Measurements from ENCODE around the gene KIF21B. TPM values are rescaled to one million over a fixed set of nuclear protein-coding genes. Genes with fewer than 3 reads are reported as not detected.

Gene KIF21B
- total RNA-seq, 2 experiments from 2014 or later: 102 to 155 TPM

- H3K27me3 Mint-ChIP-seq: no peaks in the 10 kb centered on the region
- peak overlapping the region; percentile 37 for H3K4me3 Mint-ChIP-seq
- no peaks in the 10 kb centered on the region for H3K9me3 Mint-ChIP-seq (ENCODE audit: low read depth)
- ATAC-seq: no peak
- CTCF ChIA-PET: interaction anchor here (1.6 to 8.7 kb wide), 5 partner anchors 11 to 42 kb away, joined by 3 to 71 read pairs (median 20); partner anchors contain the start of gene KIF21B
- peaks cover 30% of the 10 kb centered on the region for H3K36me3 Mint-ChIP-seq
- no peak for DNase-seq
- H3K27ac Mint-ChIP-seq: peak overlapping the region; percentile 99
- peaks cover 93% of the 10 kb centered on the region for H3K4me1 Mint-ChIP-seq
Measured at GRCh38 chr1:201013991-201014815, 9.3 kb downstream of the KIF21B start.

- H3K36me3 Mint-ChIP-seq: peaks cover 24% of the 10 kb centered on the region
- CTCF ChIA-PET: interaction anchor here (1.5 to 8.7 kb wide), 3 partner anchors 8 to 33 kb away, joined by 7 to 71 read pairs (median 8); partner anchors contain the start of gene KIF21B
Measured at GRCh38 chr1:201013031-201013485, 10.5 kb downstream of the KIF21B start.

DNA sequence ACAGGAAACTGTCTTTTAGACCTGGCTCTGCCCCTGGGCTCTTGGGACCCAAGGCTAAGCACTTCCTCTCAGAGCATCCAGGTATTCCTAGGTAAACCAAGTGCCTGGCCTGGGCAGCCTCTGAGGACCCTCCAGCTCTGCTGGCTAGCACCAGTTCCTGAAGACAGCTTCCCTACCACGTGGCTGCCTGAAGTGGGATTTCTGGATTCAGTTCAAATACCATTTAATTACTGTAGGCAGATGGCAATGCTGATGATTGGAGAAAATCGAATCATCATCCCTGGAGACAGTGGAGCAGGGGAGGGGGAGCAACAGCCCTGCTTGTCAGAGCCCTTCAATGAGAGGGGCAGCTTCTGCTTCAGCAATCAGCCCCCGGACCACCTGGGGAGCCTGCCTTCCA is 11.9 kb downstream of the KIF21B start:
- CTCF ChIA-PET: interaction anchor here (1.5 to 8.7 kb wide), 5 partner anchors 9 to 40 kb away, joined by 7 to 71 read pairs (median 9); partner anchors contain the start of gene KIF21B
- H3K9me3 Mint-ChIP-seq (ENCODE audit: low read depth): no peaks in the 10 kb centered on the region
- ATAC-seq (no peak), DNase-seq (no peak)
- H3K27me3 Mint-ChIP-seq: no peaks in the 10 kb centered on the region
- peaks cover 77% of the 10 kb centered on the region for H3K4me1 Mint-ChIP-seq
- H3K27ac Mint-ChIP-seq: peak overlapping the region; percentile 82
- peaks cover 23% of the 10 kb centered on the region for H3K36me3 Mint-ChIP-seq
- no peak overlapping the region for H3K4me3 Mint-ChIP-seq

More at GRCh38 chr1:201013031-201013485, 10.5 kb downstream of the KIF21B start:
- H3K27ac Mint-ChIP-seq: peak overlapping the region; percentile 82
- H3K4me1 Mint-ChIP-seq: peaks cover 91% of the 10 kb centered on the region
- H3K27me3 Mint-ChIP-seq: no peaks in the 10 kb centered on the region
- H3K4me3 Mint-ChIP-seq: peak overlapping the region; percentile 27
- no peaks in the 10 kb centered on the region for H3K9me3 Mint-ChIP-seq (ENCODE audit: low read depth)
- peak; percentile 76 for ATAC-seq
- peak; percentile 80 for DNase-seq

DNA sequence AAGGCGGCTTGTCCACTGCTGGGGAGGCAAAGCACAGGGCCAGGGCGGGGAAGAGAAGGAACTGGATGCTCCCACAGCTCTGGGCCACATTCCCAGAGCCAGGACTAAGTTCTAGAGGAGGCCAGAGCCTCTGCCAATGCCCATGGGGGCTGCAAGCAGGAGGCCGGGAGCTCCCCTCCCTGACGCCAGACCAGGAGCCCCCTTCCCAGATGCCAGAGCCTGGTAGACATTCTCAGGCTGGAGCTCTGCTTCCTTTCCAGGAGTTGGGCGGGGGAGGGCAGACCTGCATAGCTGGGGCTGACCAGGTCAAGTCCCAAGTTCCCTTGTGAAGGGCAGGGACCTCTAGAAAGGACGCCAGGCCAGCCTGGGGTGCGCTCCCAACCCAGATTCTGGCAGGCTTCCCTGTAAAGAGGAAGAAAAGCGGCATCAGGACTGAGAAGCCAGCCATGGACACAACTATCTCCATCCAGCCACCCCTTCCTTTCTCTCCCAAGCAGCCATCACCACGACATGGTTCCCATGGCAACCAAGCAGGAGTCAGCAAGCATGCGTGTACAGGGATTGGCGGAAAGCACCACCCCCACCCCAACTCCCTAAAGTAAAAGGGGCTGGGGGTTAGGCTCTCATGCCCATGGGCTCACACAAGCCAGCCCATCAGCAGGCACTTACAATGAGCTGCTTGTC is 13.4 kb downstream of the KIF21B start:
- Mint-ChIP-seq H3K36me3 (peaks cover 21% of the 10 kb centered on the region), H3K4me1 (peaks cover 62% of the 10 kb centered on the region), H3K27me3 (no peaks in the 10 kb centered on the region), H3K27ac (peak overlapping the region; percentile 50), H3K4me3 (no peak overlapping the region), H3K9me3 (ENCODE audit: low read depth) (no peaks in the 10 kb centered on the region)
- DNase-seq (no peak), ATAC-seq (no peak)
- CTCF ChIA-PET: interaction anchor here (0.8 to 8.7 kb wide), 4 partner anchors 10 to 38 kb away, joined by 7 to 71 read pairs (median 12); partner anchors contain the start of gene KIF21B

- CTCF ChIA-PET: interaction anchor here (1.1 to 8.7 kb wide), 5 partner anchors 12 to 37 kb away, joined by 3 to 71 read pairs (median 9); partner anchors contain the start of gene KIF21B
- no peak overlapping the region for H3K27ac Mint-ChIP-seq
- DNase-seq (no peak), ATAC-seq (no peak)
- H3K36me3 Mint-ChIP-seq: peaks cover 33% of the 10 kb centered on the region
- H3K27me3 Mint-ChIP-seq: no peaks in the 10 kb centered on the region
- no peaks in the 10 kb centered on the region for H3K9me3 Mint-ChIP-seq (ENCODE audit: low read depth)
- peaks cover 49% of the 10 kb centered on the region for H3K4me1 Mint-ChIP-seq
- no peak overlapping the region for H3K4me3 Mint-ChIP-seq
Measured at GRCh38 chr1:201008666-201009360, 14.7 kb downstream of the KIF21B start.

GRCh38 chr1:201007481-201007880 is 16.0 kb downstream of the KIF21B start:
- H3K36me3 Mint-ChIP-seq: peaks cover 42% of the 10 kb centered on the region
- DNase-seq (no peak), ATAC-seq (no peak)
- no peak overlapping the region for H3K27ac Mint-ChIP-seq
- no peaks in the 10 kb centered on the region for H3K9me3 Mint-ChIP-seq (ENCODE audit: low read depth)
- H3K4me1 Mint-ChIP-seq: peaks cover 36% of the 10 kb centered on the region
- no peaks in the 10 kb centered on the region for H3K27me3 Mint-ChIP-seq
- CTCF ChIA-PET: no interaction called here
- no peak overlapping the region for H3K4me3 Mint-ChIP-seq

DNA sequence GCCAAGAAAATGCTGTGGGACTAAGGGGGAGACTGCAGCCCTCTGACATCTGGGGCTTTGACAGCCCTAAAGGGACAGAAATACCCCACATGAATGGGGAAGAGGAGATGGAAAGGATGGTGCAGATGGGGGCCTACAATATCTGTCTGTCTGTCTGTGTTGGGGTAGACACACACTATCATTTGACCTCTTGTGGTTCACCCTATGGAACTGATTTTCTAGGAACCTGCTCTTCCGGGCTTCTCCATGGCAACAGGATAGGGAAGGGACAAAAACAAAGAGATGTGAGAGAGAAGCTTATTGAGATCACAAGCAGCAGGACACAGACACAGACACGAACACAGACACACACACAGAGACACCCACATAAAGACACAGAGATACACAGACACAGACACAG is 17.1 kb downstream of the KIF21B start:
- CTCF ChIA-PET: interaction anchor here (1.0 kb wide), 1 partner anchor 27 kb away, joined by 3 read pairs; no protein-coding TSS in a partner anchor
- H3K36me3 Mint-ChIP-seq: peaks cover 49% of the 10 kb centered on the region

DNA sequence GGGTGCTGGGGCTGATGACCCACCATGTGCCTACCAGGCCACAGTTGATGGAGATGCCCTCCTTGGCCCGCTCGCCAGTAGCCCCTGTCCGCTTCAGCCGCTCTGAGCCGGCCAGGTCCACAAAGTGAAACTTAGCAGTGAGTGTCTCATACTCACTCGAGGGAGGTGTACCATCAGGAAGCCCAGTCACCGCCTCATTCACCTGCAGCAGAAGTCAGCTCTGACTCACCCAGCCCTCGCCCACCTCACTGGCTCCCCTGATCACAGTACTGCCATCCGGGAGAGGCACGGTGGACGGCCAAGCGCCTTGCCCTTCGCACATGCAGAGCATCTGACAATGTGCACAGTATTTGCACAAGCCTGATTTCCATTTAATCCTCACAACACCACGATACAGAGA is 18.8 kb downstream of the KIF21B start:
- peaks cover 52% of the 10 kb centered on the region for H3K36me3 Mint-ChIP-seq
- no peak for ATAC-seq
- H3K27ac Mint-ChIP-seq: peak overlapping the region; percentile 22
- no peak overlapping the region for H3K4me3 Mint-ChIP-seq
- DNase-seq: no peak
- CTCF ChIA-PET: interaction anchor here (0.9 to 1.6 kb wide), 3 partner anchors 15 to 38 kb away, joined by 3 to 6 read pairs (median 4); no protein-coding TSS in a partner anchor
- no peaks in the 10 kb centered on the region for H3K9me3 Mint-ChIP-seq (ENCODE audit: low read depth)
- H3K27me3 Mint-ChIP-seq: no peaks in the 10 kb centered on the region
- H3K4me1 Mint-ChIP-seq: peaks cover 14% of the 10 kb centered on the region

More for the DNA sequence above, 17.1 kb downstream of the KIF21B start:
- H3K27me3 Mint-ChIP-seq: no peaks in the 10 kb centered on the region
- ATAC-seq (no peak), DNase-seq (no peak)
- H3K4me1 Mint-ChIP-seq: peaks cover 25% of the 10 kb centered on the region
- no peak overlapping the region for H3K4me3 Mint-ChIP-seq
- H3K9me3 Mint-ChIP-seq (ENCODE audit: low read depth): no peaks in the 10 kb centered on the region
- no peak overlapping the region for H3K27ac Mint-ChIP-seq

- ATAC-seq (no peak), DNase-seq (no peak)
- Mint-ChIP-seq H3K4me1 (peaks cover 9% of the 10 kb centered on the region), H3K27me3 (no peaks in the 10 kb centered on the region), H3K4me3 (no peak overlapping the region), H3K27ac (peak overlapping the region; percentile 17), H3K36me3 (peaks cover 50% of the 10 kb centered on the region), H3K9me3 (ENCODE audit: low read depth) (no peaks in the 10 kb centered on the region)
- CTCF ChIA-PET: interaction anchor here (1.3 kb wide), 1 partner anchor 24 kb away, joined by 4 read pairs; no protein-coding TSS in a partner anchor
Measured at GRCh38 chr1:201004154-201004553, 19.4 kb downstream of the KIF21B start.

DNA sequence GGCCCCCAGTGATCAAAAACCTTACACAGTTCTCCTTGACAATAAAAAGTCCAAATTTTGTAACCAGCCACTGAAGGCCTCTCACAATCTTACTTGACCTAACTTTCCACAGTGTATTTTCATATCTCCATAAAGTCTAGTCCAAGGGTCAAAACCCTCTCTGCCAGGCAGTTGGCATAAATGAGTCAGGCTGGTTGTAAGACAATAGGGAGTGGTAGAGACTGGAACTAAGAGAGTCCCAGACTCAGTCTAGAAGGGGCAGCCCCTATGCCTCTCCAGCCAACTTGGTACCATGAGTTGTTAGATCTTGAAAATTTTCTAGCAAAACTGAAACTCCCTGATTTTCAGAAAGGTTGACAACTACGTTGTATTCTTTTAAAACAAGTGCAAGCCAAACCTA is 21.0 kb downstream of the KIF21B start:
- ATAC-seq (no peak), DNase-seq (no peak)
- peak overlapping the region; percentile 1 for H3K27ac Mint-ChIP-seq
- no peaks in the 10 kb centered on the region for H3K4me1 Mint-ChIP-seq
- H3K4me3 Mint-ChIP-seq: no peak overlapping the region
- no peaks in the 10 kb centered on the region for H3K27me3 Mint-ChIP-seq
- H3K9me3 Mint-ChIP-seq (ENCODE audit: low read depth): no peaks in the 10 kb centered on the region
- CTCF ChIA-PET: interaction anchor here (1.3 kb wide), 1 partner anchor 31 kb away, joined by 3 read pairs; no protein-coding TSS in a partner anchor
- H3K36me3 Mint-ChIP-seq: peaks cover 63% of the 10 kb centered on the region

- H3K9me3 Mint-ChIP-seq (ENCODE audit: low read depth): no peaks in the 10 kb centered on the region
- ATAC-seq (no peak), DNase-seq (no peak)
- no peaks in the 10 kb centered on the region for H3K4me1 Mint-ChIP-seq
- no peak overlapping the region for H3K27ac Mint-ChIP-seq
- CTCF ChIA-PET: interaction anchor here (1.3 kb wide), 1 partner anchor 30 kb away, joined by 3 read pairs; no protein-coding TSS in a partner anchor
- H3K27me3 Mint-ChIP-seq: no peaks in the 10 kb centered on the region
- no peak overlapping the region for H3K4me3 Mint-ChIP-seq
- H3K36me3 Mint-ChIP-seq: peaks cover 67% of the 10 kb centered on the region
Measured at GRCh38 chr1:201001962-201002361, 21.6 kb downstream of the KIF21B start.

- Mint-ChIP-seq H3K36me3 (peaks cover 75% of the 10 kb centered on the region), H3K4me3 (no peak overlapping the region), H3K9me3 (ENCODE audit: low read depth) (no peaks in the 10 kb centered on the region), H3K27ac (no peak overlapping the region), H3K4me1 (no peaks in the 10 kb centered on the region), H3K27me3 (no peaks in the 10 kb centered on the region)
- ATAC-seq (no peak), DNase-seq (no peak)
- CTCF ChIA-PET: interaction anchor here (0.7 kb wide), 1 partner anchor 21 kb away, joined by 3 read pairs; no protein-coding TSS in a partner anchor
Measured at GRCh38 chr1:201000391-201000790, 23.1 kb downstream of the KIF21B start.

Measured in activated CD8-positive, alpha-beta memory T cell treated with anti-CD3 and anti-CD28 coated beads, Interleukin-2, amount 10 ng/mL, durations not matched to agents 7 days and 5 days (primary cell).